ENCODE results near the gene SLC7A9.

- TF ChIP-seq YY1 (IDR thresholded peaks at IDR 0.05; ENCODE audit: low read depth) (no peak), USF1 (IDR thresholded peaks at IDR 0.05) (no peak), CREB1 (IDR thresholded peaks at IDR 0.05; ENCODE audit: low read depth) (no peak)
Observed at GRCh38 chr19:32914879-32915660, 45.5 kb upstream of the SLC7A9 start.

Measured in Ishikawa (cell line).